ENCODE results near the gene NAT16. TPM values are rescaled to one million over a fixed set of nuclear protein-coding genes. Genes with fewer than 3 reads are reported as not detected.
A peak's percentile ranks its signal among the peaks of the same experiment; 100 is the strongest.

The NAT16 gene
- total and polyA plus RNA-seq, 9 of the 15 experiments (the other 6 are each of a cell fraction or from before 2014, with no cell fraction given) = 0.04 TPM; not detected in 8

- TF ChIP-seq MXD1 (CRISPR knock-in tag; IDR thresholded peaks at IDR 0.05; ENCODE audit: borderline replicate concordance, poor library complexity, severe bottlenecking) (no peak), ELF2 (CRISPR knock-in tag; IDR thresholded peaks at IDR 0.05) (no peak), ZFPM2 (CRISPR knock-in tag; IDR thresholded peaks at IDR 0.05) (no peak), NBN (IDR thresholded peaks at IDR 0.05; ENCODE audit: low read depth) (no peak), MNT (conservative IDR thresholded peaks at IDR 0.05) (no peak), MBD2 (IDR thresholded peaks at IDR 0.05; ENCODE audit: borderline replicate concordance, low read depth) (peak; percentile 20; the same call in 1 of the 2 replicates), PATZ1 (CRISPR knock-in tag; IDR thresholded peaks at IDR 0.05; ENCODE audit: borderline replicate concordance) (no peak), ZBTB2 (IDR thresholded peaks at IDR 0.05) (peak; percentile 44; the same call in 1 of the 2 replicates), RBM25 (IDR thresholded peaks at IDR 0.05; ENCODE audit: low read depth, low read length, severe bottlenecking) (no peak), SNAPC5 (CRISPR knock-in tag; IDR thresholded peaks at IDR 0.05) (no peak), BRCA1 (IDR thresholded peaks at IDR 0.05) (no peak), BRCA1 (CRISPR knock-in tag; IDR thresholded peaks at IDR 0.05) (no peak), CTBP1 (IDR thresholded peaks at IDR 0.05; ENCODE audit: borderline replicate concordance) (no peak), ZNF584 (CRISPR knock-in tag; IDR thresholded peaks at IDR 0.05; ENCODE audit: low read depth) (no peak), HMBOX1 (IDR thresholded peaks at IDR 0.05) (no peak), VEZF1 (CRISPR knock-in tag; IDR thresholded peaks at IDR 0.05) (peak; percentile 62), SMARCE1 (IDR thresholded peaks at IDR 0.05) (peak; percentile 92), TCFL5 (CRISPR knock-in tag; conservative IDR thresholded peaks at IDR 0.05) (no peak), CREM (IDR thresholded peaks at IDR 0.05; ENCODE audit: low read depth) (no peak), ZC3H8 (IDR thresholded peaks at IDR 0.05) (no peak), RBM39 (optimal IDR thresholded peaks at IDR 0.05; ENCODE audit: low read depth, low read length) (no peak)
Observed at GRCh38 chr7:101169110-101169837, 10.8 kb downstream of the NAT16 start (continued).
